IgD-negative memory B cell (primary cell): ENCODE data around the gene NELL1. TPM values are rescaled to one million over a fixed set of nuclear protein-coding genes. Genes with fewer than 3 reads are reported as not detected.
A peak's percentile ranks its signal among the peaks of the same experiment; 100 is the strongest.
"Not testable (repeated sequence)": the region's sequence is repeated elsewhere in the genome, so short reads cannot be mapped to it uniquely, and the experiment has no call there.

ENCODE experiments used
- H3K27ac Mint-ChIP-seq, 3 donors: one replicate each; pipeline ENCODE4 v1.8.0; 2020 to 2022; ENCODE audit warnings: mild to moderate bottlenecking in 3 of 3, mixed read lengths in 3 of 3, moderate library complexity in 1 of 3
- H3K27me3 Mint-ChIP-seq: one replicate; pipeline ENCODE4 v1.8.0; 2021; ENCODE audit warnings: mixed read lengths
- H3K36me3 Mint-ChIP-seq: one replicate; pipeline ENCODE4 v1.8.0; 2020; ENCODE audit warnings: mild to moderate bottlenecking, mixed read lengths
- H3K4me1 Mint-ChIP-seq, 3 donors: one replicate each; pipeline ENCODE4 v1.8.0; 2020 to 2022; ENCODE audit warnings: mixed read lengths in 3 of 3, mild to moderate bottlenecking in 1 of 3
- H3K4me3 Mint-ChIP-seq, 4 donors: one replicate each; pipeline ENCODE4 v1.8.0; 2020 to 2022; ENCODE audit warnings: mild to moderate bottlenecking in 4 of 4, mixed read lengths in 4 of 4, moderate library complexity in 3 of 4
- H3K9me3 Mint-ChIP-seq, 3 donors: one replicate each; pipeline ENCODE4 v1.8.0; 2020 to 2021; ENCODE audit warnings: mixed read lengths in 3 of 3, mild to moderate bottlenecking in 1 of 3
- polyA plus RNA-seq: library from polyadenylated mRNA; unstranded; fragments of 300-500 nt; fragmentation: Illumina TruSeq; gene quantifications from one replicate; pipeline ENCODE4 v1.2.3, GENCODE V29; 2021

The NELL1 gene
- polyA plus RNA-seq, 1 donor from 2014 or later, result not detected

DNA sequence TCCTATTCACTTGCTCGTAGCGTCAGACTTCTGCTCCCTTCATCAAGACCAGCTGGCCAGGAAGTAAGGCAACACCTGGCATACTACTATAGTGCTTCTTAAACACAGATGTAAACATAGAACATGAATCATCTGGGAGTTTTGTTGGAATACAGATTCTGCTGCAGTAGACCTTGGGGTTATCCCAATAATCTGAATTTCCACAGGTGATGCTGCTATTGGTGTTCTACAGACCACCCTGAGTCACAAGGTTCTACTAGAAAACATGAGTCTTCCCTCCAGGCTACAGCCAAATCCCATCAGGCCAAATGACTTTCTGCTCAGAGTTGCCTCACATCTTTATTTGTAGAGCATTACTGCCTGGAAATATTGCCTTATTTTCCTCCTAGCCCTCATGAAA is 175.2 kb downstream of the NELL1 start:
- H3K27ac Mint-ChIP-seq, result no peak overlapping the region
- peaks cover 5 to 8% (median 5%) of the 10 kb centered on the region in 3 donors for H3K9me3 Mint-ChIP-seq
- H3K4me1 Mint-ChIP-seq, result peaks cover 0 to 2% (median 0%) of the 10 kb centered on the region in 3 donors
- no peak overlapping the region for H3K4me3 Mint-ChIP-seq
- no peaks in the 10 kb centered on the region for H3K36me3 Mint-ChIP-seq
- H3K27me3 Mint-ChIP-seq, result no peaks in the 10 kb centered on the region

DNA sequence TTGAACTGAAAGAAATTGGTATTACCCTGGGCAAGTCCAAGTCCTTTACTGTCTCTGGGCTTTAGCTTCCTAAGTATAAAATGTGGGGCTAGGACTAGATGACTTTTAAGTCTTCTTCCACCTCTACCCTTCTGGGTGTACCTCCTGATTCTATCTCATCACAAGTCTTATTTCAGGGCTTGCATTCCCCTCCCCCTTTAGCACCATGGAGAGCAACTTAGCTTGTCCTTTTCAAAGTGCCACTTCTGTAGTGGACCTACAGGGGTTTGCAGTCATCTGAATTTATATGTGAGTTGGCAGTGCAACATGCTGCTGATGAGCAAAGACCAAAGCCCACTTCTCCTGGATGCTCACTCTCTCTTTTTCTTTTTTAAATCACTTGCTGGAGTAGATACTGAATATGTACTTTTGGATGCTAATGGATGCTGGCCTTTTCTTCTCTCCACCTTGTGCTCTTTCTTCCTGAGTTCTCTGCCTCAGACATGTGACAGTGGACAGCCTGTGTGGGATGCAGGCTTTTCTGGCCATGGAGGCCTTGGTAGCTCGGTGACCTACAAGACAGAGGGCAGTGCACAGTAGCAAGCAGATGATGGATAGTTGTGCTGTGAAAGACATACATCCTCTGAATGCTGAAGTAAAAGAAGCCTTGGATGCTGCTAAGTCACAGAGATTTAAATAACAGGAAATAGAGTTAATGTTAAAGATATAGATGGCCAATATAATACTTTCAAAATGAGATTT is 185.0 kb downstream of the NELL1 start:
- no peaks in the 10 kb centered on the region for H3K27me3 Mint-ChIP-seq
- no peaks in the 10 kb centered on the region for H3K4me1 Mint-ChIP-seq
- H3K36me3 Mint-ChIP-seq, result no peaks in the 10 kb centered on the region
- H3K4me3 Mint-ChIP-seq, result no peak overlapping the region
- H3K9me3 Mint-ChIP-seq, result peaks cover 0 to 5% (median 2%) of the 10 kb centered on the region in 3 donors
- no peak overlapping the region for H3K27ac Mint-ChIP-seq

DNA sequence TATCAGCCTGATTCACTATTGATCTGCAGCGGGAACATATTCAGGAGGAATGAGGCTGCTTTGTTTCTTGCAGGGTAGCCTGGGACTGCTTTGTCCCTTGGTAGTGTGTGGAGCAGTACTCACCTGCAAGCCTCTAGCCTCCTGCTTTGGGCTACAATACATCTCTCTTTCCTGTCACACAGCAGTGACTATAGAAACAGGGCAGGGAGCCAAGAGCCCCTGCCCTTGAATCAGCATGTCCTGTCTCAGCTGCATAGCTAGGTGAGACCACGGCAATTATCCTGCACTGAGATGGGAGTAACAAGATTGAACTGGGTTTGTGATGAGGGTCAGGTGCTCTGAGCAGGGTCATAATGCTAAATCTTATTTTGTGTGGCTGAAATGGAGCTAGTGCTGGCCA is 191.9 kb downstream of the NELL1 start:
- Mint-ChIP-seq H3K9me3 (peaks cover 0 to 2% (median 0%) of the 10 kb centered on the region in 3 donors), H3K27me3 (no peaks in the 10 kb centered on the region), H3K4me3 (no peak overlapping the region), H3K36me3 (no peaks in the 10 kb centered on the region), H3K4me1 (no peaks in the 10 kb centered on the region), H3K27ac (no peak overlapping the region)

DNA sequence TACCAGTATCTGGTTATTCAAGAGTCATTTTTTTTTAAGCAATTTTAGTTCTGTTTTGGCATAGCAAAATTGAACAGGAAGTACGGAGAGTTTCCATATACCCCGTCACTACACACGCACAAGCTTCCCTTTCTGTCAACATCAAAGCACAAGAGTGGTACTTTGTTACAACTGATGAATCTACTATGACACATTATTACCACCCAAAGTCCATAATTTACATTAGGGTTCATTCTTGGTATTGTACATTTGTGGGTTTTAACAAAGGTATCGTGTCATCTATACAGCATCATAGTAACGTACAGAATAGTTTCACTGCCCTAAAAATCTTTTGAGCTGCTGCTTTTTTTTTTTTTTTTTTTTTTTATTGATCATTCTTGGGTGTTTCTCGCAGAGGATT is 192.9 kb downstream of the NELL1 start:
- H3K27me3 Mint-ChIP-seq, H3K36me3 Mint-ChIP-seq, H3K9me3 Mint-ChIP-seq, H3K4me1 Mint-ChIP-seq, H3K27ac Mint-ChIP-seq, H3K4me3 Mint-ChIP-seq: not testable (repeated sequence)

DNA sequence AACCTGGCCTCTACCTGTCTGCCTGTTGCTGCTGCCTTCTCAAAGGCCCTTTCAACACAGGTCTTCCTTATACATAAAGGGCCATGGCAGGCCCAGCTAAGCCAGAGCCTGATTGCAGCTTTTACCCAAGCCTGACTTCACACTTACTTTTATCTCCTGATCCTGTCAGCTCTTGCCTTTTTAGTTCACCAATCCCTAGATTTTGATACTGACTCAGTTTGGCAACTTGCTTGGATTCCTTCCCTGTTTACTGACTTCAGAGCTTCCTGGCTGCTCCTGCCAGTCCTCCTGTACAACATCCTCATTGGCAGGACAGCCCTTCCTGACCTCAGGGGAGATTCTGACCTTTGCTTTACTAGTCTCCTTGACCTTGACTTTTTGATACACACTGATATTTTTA is 195.2 kb downstream of the NELL1 start:
- Mint-ChIP-seq H3K36me3 (no peaks in the 10 kb centered on the region), H3K27ac (no peak overlapping the region), H3K4me1 (no peaks in the 10 kb centered on the region), H3K9me3 (peaks cover 0 to 5% (median 0%) of the 10 kb centered on the region in 3 donors), H3K27me3 (no peaks in the 10 kb centered on the region), H3K4me3 (no peak overlapping the region)

DNA sequence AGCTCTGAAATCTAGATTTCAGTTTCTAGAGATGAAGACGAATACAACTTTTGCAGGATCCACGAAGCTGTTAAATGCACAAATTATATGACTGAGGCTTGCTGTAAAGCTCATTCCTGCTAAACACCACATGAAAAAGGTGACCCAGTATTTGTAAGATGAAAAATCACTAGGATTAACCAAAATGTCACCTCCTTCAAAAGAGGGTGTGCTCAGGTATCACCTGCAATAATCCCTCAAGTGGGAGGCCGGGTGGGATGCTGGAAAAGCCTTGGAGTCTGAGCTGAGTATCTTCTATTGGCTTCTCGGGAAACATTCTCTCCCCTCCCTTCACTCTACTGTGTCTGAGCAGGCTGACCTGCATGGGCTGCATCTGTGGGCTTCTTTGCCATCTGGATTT is 195.8 kb downstream of the NELL1 start:
- no peaks in the 10 kb centered on the region for H3K36me3 Mint-ChIP-seq
- H3K4me3 Mint-ChIP-seq, result no peak overlapping the region
- no peak overlapping the region for H3K27ac Mint-ChIP-seq
- no peaks in the 10 kb centered on the region for H3K27me3 Mint-ChIP-seq
- H3K9me3 Mint-ChIP-seq, result peaks cover 0 to 5% (median 0%) of the 10 kb centered on the region in 3 donors
- H3K4me1 Mint-ChIP-seq, result no peaks in the 10 kb centered on the region

DNA sequence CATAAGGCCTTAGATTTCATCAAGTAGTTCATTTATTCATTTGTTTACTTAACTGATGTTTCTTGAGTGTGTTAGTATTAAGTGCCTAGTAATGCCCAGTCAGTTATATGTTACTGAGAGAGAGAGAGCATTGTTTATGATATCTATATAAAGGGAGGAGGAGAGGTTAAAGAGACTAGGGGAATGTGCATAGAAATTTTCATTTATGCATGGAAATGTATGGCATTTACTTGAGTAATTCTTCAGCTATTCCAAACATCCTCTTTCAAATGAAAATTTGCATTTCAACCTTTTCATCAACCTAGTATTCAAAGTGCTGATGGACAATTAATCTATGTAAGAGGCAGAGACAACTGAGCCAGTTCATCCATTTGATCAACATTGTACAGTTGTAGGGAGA is 199.7 kb downstream of the NELL1 start:
- no peaks in the 10 kb centered on the region for H3K27me3 Mint-ChIP-seq
- peaks cover 0 to 5% (median 0%) of the 10 kb centered on the region in 3 donors for H3K9me3 Mint-ChIP-seq
- no peaks in the 10 kb centered on the region for H3K4me1 Mint-ChIP-seq
- no peak overlapping the region for H3K27ac Mint-ChIP-seq
- H3K4me3 Mint-ChIP-seq, result no peak overlapping the region
- no peaks in the 10 kb centered on the region for H3K36me3 Mint-ChIP-seq

DNA sequence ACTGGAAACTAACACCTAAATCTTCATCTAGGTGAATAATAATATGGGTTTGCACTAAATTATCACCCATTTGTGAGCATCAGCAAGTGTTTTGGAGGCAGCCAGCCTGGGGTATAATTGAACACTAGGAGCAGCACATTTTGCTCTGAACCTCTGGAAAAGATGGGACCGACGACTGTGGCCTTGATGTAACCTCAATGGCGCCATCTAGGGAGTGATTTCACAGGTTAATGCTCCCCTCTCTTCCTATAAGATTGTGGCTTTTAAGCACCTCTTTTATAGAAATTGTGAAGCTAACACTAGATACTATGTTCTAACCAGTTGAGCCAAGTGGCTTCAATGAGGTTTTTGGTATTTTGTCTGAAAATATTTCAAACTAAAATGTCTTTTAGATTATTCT is 203.7 kb downstream of the NELL1 start:
- no peaks in the 10 kb centered on the region for H3K36me3 Mint-ChIP-seq
- no peaks in the 10 kb centered on the region for H3K27me3 Mint-ChIP-seq
- H3K9me3 Mint-ChIP-seq, result peaks cover 0 to 2% (median 0%) of the 10 kb centered on the region in 3 donors
- H3K4me3 Mint-ChIP-seq, result no peak overlapping the region
- H3K4me1 Mint-ChIP-seq, result no peaks in the 10 kb centered on the region
- no peak overlapping the region for H3K27ac Mint-ChIP-seq

DNA sequence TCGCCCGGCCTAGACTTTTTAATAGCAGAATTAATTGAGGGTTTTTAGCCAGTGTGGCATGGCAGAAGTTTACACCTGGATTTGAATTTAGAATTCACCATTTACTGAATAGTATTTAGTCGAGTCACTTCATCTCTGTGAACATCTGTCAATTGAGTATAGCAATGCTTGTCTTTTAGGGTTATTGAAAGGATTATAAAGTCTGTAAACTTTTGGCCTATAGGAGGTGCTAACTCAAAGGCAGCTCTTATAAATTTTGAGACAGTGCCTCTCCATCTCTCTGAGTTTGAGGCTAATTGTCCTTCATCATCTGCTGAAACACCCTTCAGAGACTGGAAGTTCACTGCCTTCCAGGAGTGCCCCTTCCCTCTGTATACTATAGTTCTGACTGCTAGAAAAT is 205.0 kb downstream of the NELL1 start:
- H3K4me3 Mint-ChIP-seq, result no peak overlapping the region
- peaks cover 0 to 4% (median 4%) of the 10 kb centered on the region in 3 donors for H3K9me3 Mint-ChIP-seq
- H3K27me3 Mint-ChIP-seq, result no peaks in the 10 kb centered on the region
- no peaks in the 10 kb centered on the region for H3K4me1 Mint-ChIP-seq
- no peaks in the 10 kb centered on the region for H3K36me3 Mint-ChIP-seq
- no peak overlapping the region for H3K27ac Mint-ChIP-seq

DNA sequence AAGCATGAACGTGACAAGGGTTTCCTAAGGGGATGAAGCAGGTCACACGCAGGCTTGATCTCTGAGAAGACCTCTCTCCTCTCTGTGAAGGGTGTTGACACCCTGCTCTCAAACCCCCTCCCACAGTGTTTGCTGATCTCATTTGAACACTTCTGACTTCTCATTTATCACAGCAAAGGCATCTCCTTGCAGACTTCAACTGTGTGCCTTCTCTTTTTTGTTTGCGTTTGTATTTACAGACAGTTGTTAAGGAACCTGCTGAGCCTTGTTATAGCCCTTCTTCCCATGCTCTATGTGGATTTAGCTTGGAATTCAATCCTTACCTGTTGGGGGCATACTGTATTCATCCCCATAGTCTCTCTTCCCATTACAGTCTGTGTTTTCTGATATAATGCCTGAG is 206.5 kb downstream of the NELL1 start:
- H3K27me3 Mint-ChIP-seq, result no peaks in the 10 kb centered on the region
- no peaks in the 10 kb centered on the region for H3K4me1 Mint-ChIP-seq
- H3K27ac Mint-ChIP-seq, result no peak overlapping the region
- H3K36me3 Mint-ChIP-seq, result no peaks in the 10 kb centered on the region
- no peak overlapping the region for H3K4me3 Mint-ChIP-seq
- peaks cover 0 to 4% (median 4%) of the 10 kb centered on the region in 3 donors for H3K9me3 Mint-ChIP-seq

DNA sequence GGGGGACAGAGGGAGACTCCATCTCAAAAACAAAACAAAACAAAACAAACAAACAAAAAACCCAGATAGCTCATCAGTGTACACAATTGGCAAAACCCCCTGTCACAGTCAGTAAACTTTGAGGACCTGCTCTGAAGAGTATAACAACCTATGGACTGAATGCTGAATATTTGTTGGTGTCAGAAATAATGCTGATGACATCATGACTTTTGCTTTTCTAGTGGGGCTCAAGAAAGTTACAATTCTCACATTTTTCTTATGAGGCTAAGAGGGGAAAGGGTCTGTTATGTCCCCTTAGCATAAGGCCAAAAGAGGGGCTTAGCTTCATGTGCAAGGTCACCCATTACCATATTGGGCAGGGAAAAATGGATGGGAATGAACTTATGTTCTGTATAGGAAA is 207.4 kb downstream of the NELL1 start:
- no peaks in the 10 kb centered on the region for H3K4me1 Mint-ChIP-seq

DNA sequence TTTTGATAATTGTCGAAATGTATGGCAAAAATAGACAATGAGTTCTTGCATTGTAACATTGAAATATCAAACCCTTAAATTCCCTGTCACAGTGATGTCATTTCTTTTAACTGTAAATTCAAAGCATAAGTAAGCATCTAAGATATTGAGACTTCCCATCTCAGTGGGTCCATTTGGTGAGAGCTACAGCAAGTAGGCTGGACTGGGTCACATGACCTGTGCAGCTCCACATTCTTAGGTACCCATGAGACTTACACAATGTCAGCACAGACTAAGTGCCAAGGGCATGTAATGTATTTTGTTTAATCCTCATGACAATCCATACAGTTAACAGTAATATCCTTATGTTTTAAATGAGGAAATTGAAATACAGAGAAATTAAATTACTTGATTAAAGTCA is 210.7 kb downstream of the NELL1 start:
- Mint-ChIP-seq H3K27ac (no peak overlapping the region), H3K4me3 (no peak overlapping the region), H3K9me3 (peaks cover 0 to 4% (median 4%) of the 10 kb centered on the region in 3 donors), H3K4me1 (no peaks in the 10 kb centered on the region), H3K36me3 (no peaks in the 10 kb centered on the region), H3K27me3 (no peaks in the 10 kb centered on the region)

More for the DNA sequence above, 207.4 kb downstream of the NELL1 start:
- no peaks in the 10 kb centered on the region for H3K36me3 Mint-ChIP-seq
- H3K4me3 Mint-ChIP-seq, result no peak overlapping the region
- peaks cover 0 to 4% (median 4%) of the 10 kb centered on the region in 3 donors for H3K9me3 Mint-ChIP-seq
- peak overlapping the region in 1 of 3 donors; percentile 17 for H3K27ac Mint-ChIP-seq
- H3K27me3 Mint-ChIP-seq, result no peaks in the 10 kb centered on the region

DNA sequence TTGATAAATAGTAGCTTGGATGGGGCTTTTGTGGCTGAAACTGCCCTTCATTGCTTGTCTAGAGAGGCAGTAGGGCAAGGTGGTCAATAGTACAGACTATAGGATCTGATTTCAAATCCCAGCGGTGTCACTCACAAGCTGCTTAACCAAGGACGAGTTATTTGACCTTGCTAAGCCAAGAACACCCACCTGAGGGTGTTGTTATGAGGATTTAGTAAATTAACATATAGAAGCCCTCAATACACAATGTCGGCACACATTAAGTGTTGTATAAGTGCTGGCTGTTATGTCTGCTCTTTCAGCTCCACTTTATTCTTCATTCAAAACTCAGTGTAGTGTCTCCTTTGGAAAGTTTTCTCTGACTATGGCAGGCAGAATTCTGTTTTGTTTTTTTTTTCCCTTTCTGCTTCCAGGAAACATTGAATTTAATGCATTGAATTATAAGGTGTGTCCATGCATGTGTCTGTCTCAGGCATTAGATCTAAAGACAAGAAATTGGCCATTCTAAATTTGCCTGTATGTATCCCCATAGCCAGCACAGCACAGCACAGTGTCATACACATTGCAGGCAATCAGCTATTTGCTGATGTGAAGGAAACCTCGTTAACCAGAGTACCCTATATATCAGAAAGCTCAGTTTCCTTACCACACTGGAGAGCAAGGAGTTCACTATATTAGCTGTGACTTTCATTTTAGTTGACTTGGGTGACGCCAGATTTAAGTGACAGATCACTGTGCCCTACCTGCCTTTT is 212.1 kb downstream of the NELL1 start:
- H3K4me3 Mint-ChIP-seq, result no peak overlapping the region
- no peaks in the 10 kb centered on the region for H3K27me3 Mint-ChIP-seq
- H3K4me1 Mint-ChIP-seq, result no peaks in the 10 kb centered on the region
- peaks cover 0 to 4% (median 4%) of the 10 kb centered on the region in 3 donors for H3K9me3 Mint-ChIP-seq
- no peak overlapping the region for H3K27ac Mint-ChIP-seq
- no peaks in the 10 kb centered on the region for H3K36me3 Mint-ChIP-seq

DNA sequence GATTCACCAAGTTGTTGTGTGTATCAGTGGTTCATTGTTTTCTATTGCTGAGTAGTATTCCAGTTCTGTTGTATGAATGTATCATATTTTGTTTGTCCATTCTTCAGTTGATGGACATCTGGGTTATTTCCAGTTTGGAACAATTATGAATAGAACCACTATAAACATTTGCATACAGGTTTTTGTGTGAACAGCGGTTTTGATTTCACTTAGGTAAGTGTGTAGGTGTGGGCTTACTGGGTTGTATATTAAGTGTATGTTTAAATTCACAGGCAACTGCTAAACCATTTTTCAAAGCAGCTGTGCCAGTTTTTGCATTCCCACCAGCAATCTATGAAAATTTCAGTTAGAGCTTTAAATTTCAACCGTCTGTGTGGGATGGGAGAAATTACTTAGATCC is 217.8 kb downstream of the NELL1 start:
- Mint-ChIP-seq H3K4me1 (no peaks in the 10 kb centered on the region), H3K27ac (no peak overlapping the region), H3K27me3 (no peaks in the 10 kb centered on the region), H3K9me3 (peaks cover 2 to 14% (median 6%) of the 10 kb centered on the region in 3 donors), H3K36me3 (no peaks in the 10 kb centered on the region), H3K4me3 (no peak overlapping the region)

DNA sequence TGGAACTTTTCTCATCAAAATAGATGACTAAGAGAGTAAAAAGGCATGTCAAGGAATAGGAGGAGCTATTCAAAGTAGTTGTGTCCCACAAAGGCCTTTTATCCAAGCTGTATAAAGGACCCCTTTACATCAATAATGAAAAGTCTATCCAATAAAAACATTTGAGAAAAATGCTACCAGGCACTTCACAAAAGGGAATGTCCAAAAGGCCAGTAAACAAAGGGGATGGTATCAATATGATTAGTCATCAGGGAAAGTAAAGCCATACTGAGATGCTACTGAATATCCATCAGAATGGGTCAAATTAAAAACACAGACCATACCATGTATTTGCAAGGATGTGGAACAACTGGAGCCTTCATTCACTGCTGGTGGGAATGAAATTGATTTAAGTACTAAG is 224.9 kb downstream of the NELL1 start:
- Mint-ChIP-seq H3K4me3 (no peak overlapping the region), H3K4me1 (no peaks in the 10 kb centered on the region), H3K27ac (no peak overlapping the region), H3K27me3 (no peaks in the 10 kb centered on the region), H3K9me3 (peaks cover 7 to 18% (median 11%) of the 10 kb centered on the region in 3 donors), H3K36me3 (no peaks in the 10 kb centered on the region)
